ENCODE results near the gene SLC51B. TPM values are rescaled to one million over a fixed set of nuclear protein-coding genes. Genes with fewer than 3 reads are reported as not detected.
A peak's percentile ranks its signal among the peaks of the same experiment; 100 is the strongest.

The SLC51B gene
- total RNA-seq, 1 donor from 2014 or later: not detected

DNA sequence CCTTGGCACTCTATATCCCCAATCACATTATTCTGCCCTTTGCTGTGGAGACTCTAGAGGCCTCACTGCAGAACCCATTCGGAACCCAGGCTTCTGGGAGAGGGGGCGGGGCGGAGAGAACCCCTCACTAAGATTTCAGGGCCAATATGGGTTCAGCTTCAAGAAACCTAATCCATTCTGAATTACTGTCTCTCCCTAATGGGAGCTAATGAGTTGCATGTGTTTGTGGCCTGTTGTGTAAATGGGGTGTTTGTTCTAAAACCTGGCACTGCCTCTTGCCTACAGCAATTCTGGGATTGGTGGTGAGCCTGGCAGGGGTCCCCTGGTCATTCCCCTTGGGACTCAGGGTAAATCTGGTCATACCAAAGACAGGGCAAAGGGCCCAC lies 23.2 kb downstream of the SLC51B start:
- H3K4me3 Mint-ChIP-seq (ENCODE audit: unreplicated experiment): peak overlapping the region; percentile 32
- TF ChIP-seq, protein P1, sequence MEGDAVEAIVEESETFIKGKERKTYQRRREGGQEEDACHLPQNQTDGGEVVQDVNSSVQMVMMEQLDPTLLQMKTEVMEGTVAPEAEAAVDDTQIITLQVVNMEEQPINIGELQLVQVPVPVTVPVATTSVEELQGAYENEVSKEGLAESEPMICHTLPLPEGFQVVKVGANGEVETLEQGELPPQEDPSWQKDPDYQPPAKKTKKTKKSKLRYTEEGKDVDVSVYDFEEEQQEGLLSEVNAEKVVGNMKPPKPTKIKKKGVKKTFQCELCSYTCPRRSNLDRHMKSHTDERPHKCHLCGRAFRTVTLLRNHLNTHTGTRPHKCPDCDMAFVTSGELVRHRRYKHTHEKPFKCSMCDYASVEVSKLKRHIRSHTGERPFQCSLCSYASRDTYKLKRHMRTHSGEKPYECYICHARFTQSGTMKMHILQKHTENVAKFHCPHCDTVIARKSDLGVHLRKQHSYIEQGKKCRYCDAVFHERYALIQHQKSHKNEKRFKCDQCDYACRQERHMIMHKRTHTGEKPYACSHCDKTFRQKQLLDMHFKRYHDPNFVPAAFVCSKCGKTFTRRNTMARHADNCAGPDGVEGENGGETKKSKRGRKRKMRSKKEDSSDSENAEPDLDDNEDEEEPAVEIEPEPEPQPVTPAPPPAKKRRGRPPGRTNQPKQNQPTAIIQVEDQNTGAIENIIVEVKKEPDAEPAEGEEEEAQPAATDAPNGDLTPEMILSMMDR (IDR thresholded peaks at IDR 0.05; ENCODE audit: partially characterized antibody, unreplicated experiment): no peak
- H3K9me3 Mint-ChIP-seq (ENCODE audit: unreplicated experiment): peaks cover 2% of the 10 kb centered on the region
- H3K27me3 Mint-ChIP-seq (ENCODE audit: unreplicated experiment): peaks cover 10% of the 10 kb centered on the region
- no peak overlapping the region for H3K27ac Mint-ChIP-seq (ENCODE audit: unreplicated experiment)
- H3K4me1 Mint-ChIP-seq (ENCODE audit: low read depth, unreplicated experiment): peaks cover 2% of the 10 kb centered on the region
- H3K36me3 Mint-ChIP-seq (ENCODE audit: unreplicated experiment): no peaks in the 10 kb centered on the region
- no peak for DNase-seq

DNA sequence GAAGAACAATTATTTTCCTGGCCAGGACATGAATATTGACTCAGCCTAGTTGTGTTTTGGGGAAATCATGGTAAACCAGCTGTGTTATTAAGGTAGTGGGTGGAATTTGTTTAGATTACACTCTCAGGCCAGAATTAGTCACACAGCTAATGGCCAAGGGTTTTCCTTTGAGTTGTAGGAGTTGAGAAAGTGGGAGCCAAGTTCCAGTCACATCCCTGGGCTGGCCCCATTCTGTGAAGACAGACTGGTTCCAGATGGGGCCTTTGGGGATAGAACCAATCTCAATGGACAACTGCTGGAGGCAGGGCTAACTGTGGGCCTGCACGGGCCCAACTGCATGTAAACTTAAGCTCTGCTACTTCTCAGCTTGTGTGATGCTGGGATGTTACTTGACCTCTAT lies 24.0 kb downstream of the SLC51B start:
- peaks cover 10% of the 10 kb centered on the region for H3K27me3 Mint-ChIP-seq (ENCODE audit: unreplicated experiment)
- H3K9me3 Mint-ChIP-seq (ENCODE audit: unreplicated experiment): peaks cover 2% of the 10 kb centered on the region
- H3K36me3 Mint-ChIP-seq (ENCODE audit: unreplicated experiment): no peaks in the 10 kb centered on the region
- no peak overlapping the region for H3K4me3 Mint-ChIP-seq (ENCODE audit: unreplicated experiment)
- H3K4me1 Mint-ChIP-seq (ENCODE audit: low read depth, unreplicated experiment): peaks cover 2% of the 10 kb centered on the region
- TF ChIP-seq, protein P1 (IDR thresholded peaks at IDR 0.05; ENCODE audit: partially characterized antibody, unreplicated experiment): no peak
- DNase-seq: no peak
- H3K27ac Mint-ChIP-seq (ENCODE audit: unreplicated experiment): no peak overlapping the region

DNA sequence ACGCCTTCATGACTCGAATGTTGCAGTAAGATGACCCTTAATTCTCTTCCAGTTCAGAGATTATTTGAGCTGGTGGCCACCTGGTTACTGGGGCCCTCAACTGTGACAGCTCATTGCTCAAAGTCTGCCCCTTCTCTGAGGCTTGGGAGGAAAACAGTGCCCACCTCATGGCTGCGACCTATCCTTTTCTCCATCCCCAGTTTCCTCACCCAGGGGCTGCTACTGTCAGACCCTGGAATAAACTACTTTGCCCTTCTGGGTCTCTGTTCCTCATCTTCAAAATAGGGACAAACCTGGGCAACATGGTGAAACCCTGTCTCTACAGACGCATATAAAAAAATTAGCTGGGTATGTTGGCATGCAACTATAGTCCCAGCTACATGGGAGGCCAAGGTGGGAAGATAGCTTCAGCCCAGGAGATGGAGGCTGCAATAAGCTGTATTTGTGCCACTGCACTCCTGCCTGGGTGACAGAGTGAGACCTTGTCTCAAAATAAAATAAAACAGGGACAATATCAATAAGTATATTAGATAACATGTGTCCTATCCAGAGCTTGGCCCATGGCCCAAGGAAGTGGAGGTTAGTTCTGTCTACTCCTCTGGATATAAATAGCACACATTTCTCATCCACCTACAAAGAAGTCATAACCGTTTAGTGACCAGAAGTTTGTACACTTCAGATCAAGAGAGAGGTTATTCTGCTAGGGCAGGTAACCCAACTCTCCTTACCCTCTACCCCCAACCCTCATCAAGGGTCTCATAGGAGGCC lies 24.8 kb downstream of the SLC51B start:
- Mint-ChIP-seq H3K4me3 (ENCODE audit: unreplicated experiment) (no peak overlapping the region), H3K4me1 (ENCODE audit: low read depth, unreplicated experiment) (peaks cover 2% of the 10 kb centered on the region), H3K36me3 (ENCODE audit: unreplicated experiment) (no peaks in the 10 kb centered on the region), H3K27ac (ENCODE audit: unreplicated experiment) (no peak overlapping the region), H3K27me3 (ENCODE audit: unreplicated experiment) (peaks cover 10% of the 10 kb centered on the region), H3K9me3 (ENCODE audit: unreplicated experiment) (peaks cover 2% of the 10 kb centered on the region)
- no peak for DNase-seq
- TF ChIP-seq, protein P1 (IDR thresholded peaks at IDR 0.05; ENCODE audit: partially characterized antibody, unreplicated experiment): no peak

DNA sequence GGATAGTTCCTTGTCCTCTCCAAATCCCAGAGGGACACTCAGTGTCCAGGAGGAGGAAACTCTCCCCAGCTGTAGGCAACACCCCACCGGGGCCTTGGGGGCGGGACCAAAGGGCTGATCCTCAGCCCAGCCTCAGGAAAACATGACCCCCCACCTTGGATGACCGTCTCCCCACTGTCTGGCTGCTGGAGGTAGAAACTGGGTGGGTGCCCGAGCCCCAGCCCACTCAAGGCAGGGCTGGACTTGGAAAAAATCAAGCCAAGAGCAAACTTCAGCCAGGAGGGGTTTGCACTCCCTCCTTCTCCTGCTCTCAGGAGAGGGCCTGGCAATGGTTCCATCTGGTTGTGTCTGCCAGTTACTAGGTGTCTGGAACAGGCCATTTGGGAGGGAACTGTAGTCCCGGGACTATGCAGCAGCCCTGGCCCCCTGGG lies 26.2 kb downstream of the SLC51B start:
- Mint-ChIP-seq H3K36me3 (ENCODE audit: unreplicated experiment) (no peaks in the 10 kb centered on the region), H3K27me3 (ENCODE audit: unreplicated experiment) (peaks cover 10% of the 10 kb centered on the region), H3K9me3 (ENCODE audit: unreplicated experiment) (peaks cover 2% of the 10 kb centered on the region), H3K27ac (ENCODE audit: unreplicated experiment) (no peak overlapping the region), H3K4me3 (ENCODE audit: unreplicated experiment) (no peak overlapping the region), H3K4me1 (ENCODE audit: low read depth, unreplicated experiment) (peaks cover 3% of the 10 kb centered on the region)
- DNase-seq: no peak
- TF ChIP-seq, protein P1 (IDR thresholded peaks at IDR 0.05; ENCODE audit: partially characterized antibody, unreplicated experiment): no peak

DNA sequence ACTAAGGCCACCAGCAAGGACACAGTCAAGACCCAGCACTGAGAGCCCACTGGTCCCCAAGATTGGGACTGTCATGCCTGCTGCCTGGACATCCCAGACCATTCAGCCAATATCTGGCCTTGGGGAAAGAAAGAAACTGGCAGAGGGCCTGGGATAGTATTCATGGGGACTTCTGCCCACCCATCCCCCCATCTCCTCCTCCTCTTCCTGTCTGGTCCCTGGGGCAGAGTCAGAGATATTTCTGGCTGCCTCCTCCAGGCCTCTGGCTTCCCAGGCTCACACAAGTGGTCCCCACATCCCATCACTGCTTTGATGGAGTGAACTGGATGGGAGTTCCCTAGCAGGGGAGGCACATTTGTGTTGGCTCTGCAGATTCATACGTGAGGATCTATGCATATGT lies 26.8 kb downstream of the SLC51B start:
- H3K27ac Mint-ChIP-seq (ENCODE audit: unreplicated experiment): no peak overlapping the region
- H3K4me3 Mint-ChIP-seq (ENCODE audit: unreplicated experiment): no peak overlapping the region
- DNase-seq: no peak
- H3K27me3 Mint-ChIP-seq (ENCODE audit: unreplicated experiment): peaks cover 10% of the 10 kb centered on the region
- H3K36me3 Mint-ChIP-seq (ENCODE audit: unreplicated experiment): no peaks in the 10 kb centered on the region
- TF ChIP-seq, protein P1 (IDR thresholded peaks at IDR 0.05; ENCODE audit: partially characterized antibody, unreplicated experiment): no peak
- H3K9me3 Mint-ChIP-seq (ENCODE audit: unreplicated experiment): peaks cover 2% of the 10 kb centered on the region
- H3K4me1 Mint-ChIP-seq (ENCODE audit: low read depth, unreplicated experiment): peaks cover 5% of the 10 kb centered on the region
